ENCODE measurements around the gene CDKL2. TPM values are rescaled to one million over a fixed set of nuclear protein-coding genes. Genes with fewer than 3 reads are reported as not detected.
"Not testable (repeated sequence)": the region's sequence is repeated elsewhere in the genome, so short reads cannot be mapped to it uniquely, and the experiment has no call there.

CDKL2 gene
- polyA plus RNA-seq, 2 donors: 0.10 to 0.32 TPM

DNA sequence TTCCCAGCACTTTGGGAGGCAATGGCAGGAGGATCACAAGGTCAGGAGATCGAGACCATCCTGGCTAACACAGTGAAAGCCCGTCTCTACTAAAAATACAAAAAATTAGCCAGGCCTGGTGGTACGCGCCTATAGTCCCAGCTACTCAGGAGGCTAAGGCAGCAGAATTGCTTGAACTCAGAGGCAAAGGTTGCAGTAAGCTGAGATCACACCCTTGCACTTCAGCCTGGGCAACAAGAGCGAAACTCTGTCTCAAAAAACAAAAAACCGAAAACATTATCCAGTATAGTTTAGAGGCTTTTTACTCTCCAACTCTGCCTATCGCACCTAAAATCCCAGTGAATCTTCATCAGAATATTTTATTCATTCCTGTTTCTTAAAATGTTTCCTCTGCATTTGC lies 37.3 kb upstream of the CDKL2 start:
- not testable (repeated sequence) for H3K4me3 ChIP-seq (ENCODE audit: low read depth in 1 of 2, low read length in 2 of 2); H3K27me3 ChIP-seq (ENCODE audit: control insufficient read depth in 1 of 2, insufficient read depth in 2 of 2, low read length in 2 of 2); H3K27ac ChIP-seq (ENCODE audit: low read depth in 2 of 2, low read length in 1 of 2); H3K36me3 ChIP-seq (ENCODE audit: control insufficient read depth in 2 of 2, insufficient read depth in 2 of 2, low read length in 1 of 2); H3K9me3 ChIP-seq (ENCODE audit: control insufficient read depth in 2 of 2, insufficient read depth in 1 of 2, low read depth in 1 of 2, low read length in 1 of 2); H3K4me1 ChIP-seq (ENCODE audit: control insufficient read depth in 2 of 2, insufficient read depth in 2 of 2, low read length in 1 of 2)
- 84 to 89% methylated on average over 7 of the region's 7 CpGs for WGBS, 2 donors

DNA sequence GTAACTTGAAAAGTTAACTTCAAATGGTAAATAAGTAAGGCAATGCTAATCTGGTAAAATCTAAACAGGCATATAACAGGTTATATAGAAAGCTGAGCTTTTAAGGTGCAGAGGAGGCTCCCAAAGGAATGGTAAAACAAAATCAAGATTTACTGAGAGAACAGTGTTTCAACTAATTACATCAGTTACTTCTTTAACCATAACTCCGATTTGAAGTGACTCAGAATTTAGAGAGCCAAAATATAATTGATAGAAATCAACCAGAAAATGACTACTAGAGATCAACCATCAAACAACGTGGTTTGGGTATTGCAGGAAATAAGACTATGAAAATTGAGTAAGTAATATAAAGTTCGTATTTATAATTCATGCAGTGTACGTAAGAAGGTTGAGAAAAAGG lies 36.0 kb upstream of the CDKL2 start:
- Histone ChIP-seq H3K9me3 (ENCODE audit: control insufficient read depth in 2 of 2, insufficient read depth in 1 of 2, low read depth in 1 of 2, low read length in 1 of 2) (no peaks in the 10 kb centered on the region), H3K27ac (ENCODE audit: low read depth in 2 of 2, low read length in 1 of 2) (no peak overlapping the region), H3K36me3 (ENCODE audit: control insufficient read depth in 2 of 2, insufficient read depth in 2 of 2, low read length in 1 of 2) (no peaks in the 10 kb centered on the region), H3K4me1 (ENCODE audit: control insufficient read depth in 2 of 2, insufficient read depth in 2 of 2, low read length in 1 of 2) (no peaks in the 10 kb centered on the region), H3K27me3 (ENCODE audit: control insufficient read depth in 1 of 2, insufficient read depth in 2 of 2, low read length in 2 of 2) (no peaks in the 10 kb centered on the region), H3K4me3 (ENCODE audit: low read depth in 1 of 2, low read length in 2 of 2) (no peak overlapping the region)
- 64 to 71% methylated on average over 4 of the region's 4 CpGs for WGBS, 2 donors

DNA sequence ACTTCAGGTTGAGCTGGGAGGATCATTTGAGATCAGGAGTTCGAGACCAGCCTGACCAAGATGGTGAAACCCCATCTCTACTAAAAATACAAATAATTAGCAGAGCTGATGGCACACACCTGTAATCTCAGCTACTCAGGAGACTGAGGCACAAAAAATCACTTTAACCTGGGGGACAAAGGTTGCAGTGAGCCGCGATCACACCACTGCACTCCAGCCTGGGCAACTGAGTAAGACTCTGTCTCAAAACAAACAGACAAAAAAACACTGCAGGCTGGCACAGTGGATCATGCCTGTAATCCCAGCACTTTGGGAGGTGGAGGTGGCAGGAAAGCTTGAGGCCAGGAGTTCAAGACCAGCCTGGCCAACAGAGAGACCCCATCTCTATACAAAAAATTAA lies 34.3 kb upstream of the CDKL2 start:
- H3K4me1 ChIP-seq (ENCODE audit: control insufficient read depth in 2 of 2, insufficient read depth in 2 of 2, low read length in 1 of 2); H3K27me3 ChIP-seq (ENCODE audit: control insufficient read depth in 1 of 2, insufficient read depth in 2 of 2, low read length in 2 of 2); H3K36me3 ChIP-seq (ENCODE audit: control insufficient read depth in 2 of 2, insufficient read depth in 2 of 2, low read length in 1 of 2); H3K4me3 ChIP-seq (ENCODE audit: low read depth in 1 of 2, low read length in 2 of 2); H3K9me3 ChIP-seq (ENCODE audit: control insufficient read depth in 2 of 2, insufficient read depth in 1 of 2, low read depth in 1 of 2, low read length in 1 of 2); H3K27ac ChIP-seq (ENCODE audit: low read depth in 2 of 2, low read length in 1 of 2): not testable (repeated sequence)
- 92 to 96% methylated on average over 3 of the region's 3 CpGs for WGBS, 2 donors

DNA sequence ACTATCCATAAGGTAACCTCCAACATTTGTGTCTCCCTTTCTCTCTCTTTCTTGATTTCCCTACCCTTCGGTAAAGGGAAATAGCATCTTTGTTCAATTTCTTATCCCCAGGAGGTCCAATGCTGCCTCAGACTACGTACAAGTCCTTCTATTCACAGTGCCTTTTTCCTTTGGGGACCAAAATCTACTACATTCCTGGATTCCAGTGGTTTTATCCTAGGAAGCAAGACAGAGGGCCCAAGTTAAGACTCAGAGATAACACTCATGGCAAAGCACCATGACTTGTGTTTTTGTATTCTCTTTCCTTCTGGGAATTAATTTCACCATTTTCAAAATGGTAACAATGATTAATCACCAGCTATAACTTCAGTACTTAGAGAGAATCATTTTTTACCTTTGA lies 32.3 kb upstream of the CDKL2 start:
- H3K27ac ChIP-seq (ENCODE audit: low read depth in 2 of 2, low read length in 1 of 2): no peak overlapping the region
- no peak overlapping the region for H3K4me3 ChIP-seq (ENCODE audit: low read depth in 1 of 2, low read length in 2 of 2)
- H3K4me1 ChIP-seq (ENCODE audit: control insufficient read depth in 2 of 2, insufficient read depth in 2 of 2, low read length in 1 of 2): no peaks in the 10 kb centered on the region
- WGBS, 2 donors: 89 to 92% methylated on average over 2 of the region's 2 CpGs
- H3K9me3 ChIP-seq (ENCODE audit: control insufficient read depth in 2 of 2, insufficient read depth in 1 of 2, low read depth in 1 of 2, low read length in 1 of 2): no peaks in the 10 kb centered on the region
- no peaks in the 10 kb centered on the region for H3K27me3 ChIP-seq (ENCODE audit: control insufficient read depth in 1 of 2, insufficient read depth in 2 of 2, low read length in 2 of 2)
- H3K36me3 ChIP-seq (ENCODE audit: control insufficient read depth in 2 of 2, insufficient read depth in 2 of 2, low read length in 1 of 2): no peaks in the 10 kb centered on the region

DNA sequence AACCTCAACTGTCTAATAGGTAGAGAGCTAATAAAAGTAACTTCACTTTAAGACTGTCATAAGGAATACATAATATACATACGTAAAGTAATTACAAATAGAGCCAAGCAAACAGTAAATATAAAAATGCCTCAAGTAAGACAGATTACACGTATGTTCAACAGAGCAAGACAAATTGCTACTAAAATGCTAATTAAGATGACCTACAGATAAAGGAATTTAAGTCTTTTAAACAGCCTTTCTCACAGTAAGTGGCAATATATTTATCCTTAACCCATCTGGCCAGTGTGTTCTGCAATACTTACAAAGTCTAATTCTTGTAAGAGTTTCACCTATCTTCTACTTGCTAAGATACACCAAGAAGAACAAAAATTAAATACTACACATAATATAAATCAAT lies 30.2 kb upstream of the CDKL2 start:
- Histone ChIP-seq H3K4me1 (ENCODE audit: control insufficient read depth in 2 of 2, insufficient read depth in 2 of 2, low read length in 1 of 2) (no peaks in the 10 kb centered on the region), H3K36me3 (ENCODE audit: control insufficient read depth in 2 of 2, insufficient read depth in 2 of 2, low read length in 1 of 2) (no peaks in the 10 kb centered on the region), H3K27me3 (ENCODE audit: control insufficient read depth in 1 of 2, insufficient read depth in 2 of 2, low read length in 2 of 2) (no peaks in the 10 kb centered on the region), H3K9me3 (ENCODE audit: control insufficient read depth in 2 of 2, insufficient read depth in 1 of 2, low read depth in 1 of 2, low read length in 1 of 2) (no peaks in the 10 kb centered on the region), H3K4me3 (ENCODE audit: low read depth in 1 of 2, low read length in 2 of 2) (no peak overlapping the region), H3K27ac (ENCODE audit: low read depth in 2 of 2, low read length in 1 of 2) (no peak overlapping the region)
- 67 to 75% methylated on average over 2 of the region's 2 CpGs for WGBS, 2 donors

DNA sequence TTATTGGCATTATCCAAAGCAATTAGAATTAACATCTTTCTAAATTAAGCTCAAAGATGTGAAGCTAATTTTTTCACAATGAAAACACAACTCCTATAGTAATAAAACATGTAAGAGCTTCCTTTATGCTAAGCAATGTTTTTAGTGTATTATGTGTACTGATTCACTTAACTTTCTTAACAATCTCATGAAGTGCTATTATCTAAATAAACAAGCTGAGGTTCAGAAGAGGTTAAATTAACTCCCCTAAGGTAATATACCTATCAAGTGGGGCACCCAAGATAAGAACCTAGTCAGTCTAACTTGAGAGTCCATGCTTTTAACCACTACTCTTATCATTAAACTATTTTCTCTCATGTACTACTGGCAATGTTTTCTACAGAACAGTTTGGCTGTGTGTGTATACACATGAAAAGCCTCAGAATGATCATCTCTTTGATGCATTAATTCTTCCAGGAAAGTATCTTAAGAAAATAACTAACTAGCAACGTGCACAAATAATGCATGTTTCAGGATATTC lies 29.2 kb upstream of the CDKL2 start:
- Histone ChIP-seq H3K36me3 (ENCODE audit: control insufficient read depth in 2 of 2, insufficient read depth in 2 of 2, low read length in 1 of 2) (no peaks in the 10 kb centered on the region), H3K4me1 (ENCODE audit: control insufficient read depth in 2 of 2, insufficient read depth in 2 of 2, low read length in 1 of 2) (no peaks in the 10 kb centered on the region), H3K27me3 (ENCODE audit: control insufficient read depth in 1 of 2, insufficient read depth in 2 of 2, low read length in 2 of 2) (no peaks in the 10 kb centered on the region), H3K9me3 (ENCODE audit: control insufficient read depth in 2 of 2, insufficient read depth in 1 of 2, low read depth in 1 of 2, low read length in 1 of 2) (no peaks in the 10 kb centered on the region), H3K4me3 (ENCODE audit: low read depth in 1 of 2, low read length in 2 of 2) (no peak overlapping the region), H3K27ac (ENCODE audit: low read depth in 2 of 2, low read length in 1 of 2) (no peak overlapping the region)
- WGBS, 2 donors: 76 to 78% methylated on average over 1 of the region's 1 CpG

DNA sequence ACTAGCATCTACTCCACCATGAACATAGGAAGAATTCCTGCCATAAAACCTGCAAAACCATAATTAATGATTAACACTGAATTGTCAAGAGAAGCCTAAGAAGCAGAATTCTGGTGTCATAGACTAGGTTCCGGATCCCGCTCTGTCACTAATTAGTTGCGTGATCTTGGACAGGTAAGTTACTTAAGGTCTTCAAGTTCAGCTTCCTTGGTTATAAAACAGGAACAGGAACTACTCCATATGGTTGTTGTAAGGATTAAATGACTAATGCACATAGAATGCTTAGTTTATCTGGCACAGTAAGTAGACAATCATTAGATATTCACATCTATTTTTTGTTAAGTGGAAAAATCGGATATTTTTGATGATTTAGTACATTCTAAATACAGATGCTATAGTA lies 28.5 kb upstream of the CDKL2 start:
- H3K9me3 ChIP-seq (ENCODE audit: control insufficient read depth in 2 of 2, insufficient read depth in 1 of 2, low read depth in 1 of 2, low read length in 1 of 2): no peaks in the 10 kb centered on the region
- H3K4me3 ChIP-seq (ENCODE audit: low read depth in 1 of 2, low read length in 2 of 2): no peak overlapping the region
- H3K27me3 ChIP-seq (ENCODE audit: control insufficient read depth in 1 of 2, insufficient read depth in 2 of 2, low read length in 2 of 2): no peaks in the 10 kb centered on the region
- H3K36me3 ChIP-seq (ENCODE audit: control insufficient read depth in 2 of 2, insufficient read depth in 2 of 2, low read length in 1 of 2): no peaks in the 10 kb centered on the region
- H3K27ac ChIP-seq (ENCODE audit: low read depth in 2 of 2, low read length in 1 of 2): no peak overlapping the region
- 72 to 74% methylated on average over 4 of the region's 4 CpGs for WGBS, 2 donors
- H3K4me1 ChIP-seq (ENCODE audit: control insufficient read depth in 2 of 2, insufficient read depth in 2 of 2, low read length in 1 of 2): no peaks in the 10 kb centered on the region

DNA sequence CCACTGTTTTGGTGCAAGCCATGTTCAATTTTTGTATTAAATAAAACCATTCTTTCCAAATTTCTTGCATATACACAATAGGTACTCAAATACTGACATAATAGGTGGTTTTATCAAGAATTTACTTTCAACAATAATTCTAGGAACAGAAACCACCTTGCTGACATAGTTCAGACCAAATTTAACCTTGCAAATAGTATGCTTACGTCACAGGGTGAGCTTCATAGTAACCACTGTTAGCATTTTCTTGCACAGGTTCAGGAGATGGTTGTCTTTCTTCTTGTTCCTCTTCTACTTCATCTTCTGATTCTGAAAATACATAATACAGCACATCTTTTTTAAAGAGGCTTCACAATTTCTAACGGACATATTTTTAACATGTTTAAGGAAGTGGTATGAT lies 25.2 kb upstream of the CDKL2 start:
- no peak overlapping the region for H3K27ac ChIP-seq (ENCODE audit: low read depth in 2 of 2, low read length in 1 of 2)
- no peak overlapping the region for H3K4me3 ChIP-seq (ENCODE audit: low read depth in 1 of 2, low read length in 2 of 2)
- no peaks in the 10 kb centered on the region for H3K4me1 ChIP-seq (ENCODE audit: control insufficient read depth in 2 of 2, insufficient read depth in 2 of 2, low read length in 1 of 2)
- peaks cover 4 to 5% of the 10 kb centered on the region in 2 donors for H3K36me3 ChIP-seq (ENCODE audit: control insufficient read depth in 2 of 2, insufficient read depth in 2 of 2, low read length in 1 of 2)
- 77 to 80% methylated on average over 2 of the region's 2 CpGs for WGBS, 2 donors
- no peaks in the 10 kb centered on the region for H3K9me3 ChIP-seq (ENCODE audit: control insufficient read depth in 2 of 2, insufficient read depth in 1 of 2, low read depth in 1 of 2, low read length in 1 of 2)
- H3K27me3 ChIP-seq (ENCODE audit: control insufficient read depth in 1 of 2, insufficient read depth in 2 of 2, low read length in 2 of 2): no peaks in the 10 kb centered on the region

DNA sequence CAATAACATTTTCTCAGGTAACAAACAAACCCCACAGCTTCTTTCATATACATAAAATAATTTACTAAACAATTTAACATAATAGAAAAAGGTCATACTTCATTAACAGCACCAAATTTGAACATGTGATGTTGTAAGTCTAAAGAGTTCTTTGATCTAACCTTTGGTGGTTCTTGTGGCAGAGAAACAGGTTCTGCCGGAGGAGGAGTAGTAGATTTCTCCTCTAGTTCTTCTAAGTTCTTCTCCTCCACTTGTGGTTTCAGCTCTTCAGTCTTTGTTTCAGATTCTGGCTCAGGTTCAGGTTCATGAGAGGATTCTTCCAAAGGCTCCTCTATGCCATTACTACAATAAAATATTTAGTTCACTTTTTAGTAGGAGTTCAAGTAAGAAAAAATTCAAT lies 24.6 kb upstream of the CDKL2 start:
- Histone ChIP-seq H3K27ac (ENCODE audit: low read depth in 2 of 2, low read length in 1 of 2) (no peak overlapping the region), H3K9me3 (ENCODE audit: control insufficient read depth in 2 of 2, insufficient read depth in 1 of 2, low read depth in 1 of 2, low read length in 1 of 2) (no peaks in the 10 kb centered on the region), H3K4me3 (ENCODE audit: low read depth in 1 of 2, low read length in 2 of 2) (no peak overlapping the region), H3K36me3 (ENCODE audit: control insufficient read depth in 2 of 2, insufficient read depth in 2 of 2, low read length in 1 of 2) (peaks cover 4 to 5% of the 10 kb centered on the region in 2 donors), H3K27me3 (ENCODE audit: control insufficient read depth in 1 of 2, insufficient read depth in 2 of 2, low read length in 2 of 2) (no peaks in the 10 kb centered on the region), H3K4me1 (ENCODE audit: control insufficient read depth in 2 of 2, insufficient read depth in 2 of 2, low read length in 1 of 2) (no peaks in the 10 kb centered on the region)
- WGBS, 2 donors: 56 to 65% methylated on average over 1 of the region's 1 CpG

DNA sequence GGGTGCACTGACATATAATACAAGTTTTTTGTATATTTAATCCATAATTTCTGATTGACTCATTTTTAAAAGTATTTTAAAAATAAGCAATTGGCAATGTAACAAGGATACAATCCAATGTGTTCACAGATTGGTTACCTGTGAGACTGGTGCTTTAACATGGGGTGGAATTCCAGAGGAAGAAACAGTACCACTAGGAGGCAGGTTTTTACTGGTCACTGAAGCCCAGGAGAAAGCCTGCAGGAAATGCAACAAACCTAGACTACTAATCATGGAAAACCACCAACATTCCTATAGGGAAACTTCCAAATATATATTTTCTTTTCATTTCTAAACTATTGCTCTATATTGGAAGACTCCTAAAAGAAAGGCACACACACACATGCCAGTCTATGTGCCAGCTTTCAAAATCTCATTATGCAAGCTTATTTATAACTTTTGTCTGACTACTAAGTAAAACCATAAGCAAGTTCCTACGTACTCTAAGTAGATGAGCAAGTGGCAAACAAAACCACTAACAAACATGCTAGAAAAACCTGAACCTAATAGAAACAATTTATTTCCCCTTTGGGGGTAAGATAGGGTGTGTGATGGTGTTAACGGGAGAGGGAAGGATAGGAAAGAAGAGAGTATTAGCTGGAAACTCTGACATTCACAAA lies 23.6 kb upstream of the CDKL2 start:
- 70 to 76% methylated on average over 2 of the region's 2 CpGs for WGBS, 2 donors
- H3K9me3 ChIP-seq (ENCODE audit: control insufficient read depth in 2 of 2, insufficient read depth in 1 of 2, low read depth in 1 of 2, low read length in 1 of 2): no peaks in the 10 kb centered on the region
- no peaks in the 10 kb centered on the region for H3K4me1 ChIP-seq (ENCODE audit: control insufficient read depth in 2 of 2, insufficient read depth in 2 of 2, low read length in 1 of 2)
- H3K4me3 ChIP-seq (ENCODE audit: low read depth in 1 of 2, low read length in 2 of 2): no peak overlapping the region
- H3K27me3 ChIP-seq (ENCODE audit: control insufficient read depth in 1 of 2, insufficient read depth in 2 of 2, low read length in 2 of 2): no peaks in the 10 kb centered on the region
- H3K36me3 ChIP-seq (ENCODE audit: control insufficient read depth in 2 of 2, insufficient read depth in 2 of 2, low read length in 1 of 2): peaks cover 4 to 5% of the 10 kb centered on the region in 2 donors
- H3K27ac ChIP-seq (ENCODE audit: low read depth in 2 of 2, low read length in 1 of 2): no peak overlapping the region
